Pancreas (tissue), 10 donors: ENCODE results near the gene RAP1GAP. TPM values are rescaled to one million over a fixed set of nuclear protein-coding genes. Genes with fewer than 3 reads are reported as not detected.

Experiments
- ATAC-seq, 4 donors: fragments of 200-7000 bp; cut with Tn5 transposase; one replicate each; pipeline versions ENCODE4 v1.8.0 to v1.9.1; 2020; ENCODE audit warnings: mild to moderate bottlenecking in 4 of 4, moderate library complexity in 4 of 4
- DNase-seq, 6 donors: peaks; one replicate each; pipeline ENCODE4 v3.0.0-alpha.2; 2020
- FAIRE-seq: peaks from 2 replicates; lab custom pipeline; 2012; peaks lifted over from hg19 to GRCh38; lab: Jason Lieb, UNC
- H3K27ac ChIP-seq, 4 donors: fragments of 200-600 bp; sonication (generic); 1 replicate in 3 of 4; 2 replicates in 1 of 4; pipeline versions ENCODE4 v1.5.0 to v1.8.0; 2020
- H3K27me3 ChIP-seq, 4 donors: fragments of 200-600 bp; one replicate each; pipeline ENCODE4 v1.8.0; 2021
- H3K36me3 ChIP-seq, 3 donors: fragments of 200-600 bp; sonication (generic) in 1 of 3; one replicate each; pipeline versions ENCODE4 v1.5.0 to v1.8.0; 2020 to 2021
- H3K4me1 ChIP-seq, 3 donors: fragments of 200-600 bp; one replicate each; pipeline ENCODE4 v1.8.0; 2021
- H3K4me3 ChIP-seq, 4 donors: fragments of 200-600 bp; sonication (generic) in 2 of 4; one replicate each; pipeline versions ENCODE4 v1.5.0 to v1.8.0; 2020 to 2021
- H3K9me3 ChIP-seq, 4 donors: fragments of 200-600 bp; one replicate each; pipeline ENCODE4 v1.8.0; 2021
- CTCF ChIP-seq, 4 donors: fragments of 200-600 bp; sonication (generic) in 3 of 4; IDR thresholded peaks; one replicate each; pipeline versions ENCODE4 v1.5.0 to v1.8.0; 2021; ENCODE audit warnings: antibody characterized with exemption in 4 of 4
- WGBS, 2 donors: extraction: QIAGEN DNeasy Blood & Tissue Kit; methylation state at CpG; one replicate each; pipeline ENCODE4 v1.1.7; 2013; 5-methylcytosine and 5-hydroxymethylcytosine counted together
- intact Hi-C, 3 donors: fragments of 100-400 bp; cut with DNase I; formaldehyde crosslinking; loops; one replicate each; pipeline versions ENCODE4 v1.11.1 to v1.14.2; 2022
- polyA plus RNA-seq, 2 donors: library from polyadenylated mRNA; stranded (reverse); fragments of 200-250 nt; gene quantifications; one replicate each; pipeline ENCODE4 v1.2.3, GENCODE V29; 2013
- total RNA-seq, 6 donors: library from RNA; stranded (reverse); fragmentation: NEBNext Ultra II Directional in 4 of 6; extraction: Animal tissue kit (Norgen Biotek cat#: 25700) in 4 of 6; gene quantifications; one replicate each; pipeline versions ENCODE4 v1.2.1 to v1.2.4, GENCODE V29; 2021 to 2023
- donor health status: healthy with polysubstance abuse.
- donor health status: DM: no; HTN: no; CAD: no; lungs with moderate emphysema.
- donor health status: DM: no; HTN: no; CAD: no.
- donor health status: control.
- donor health status: control.
- donor health status: Bipolar disorder and iron deficiency.
- donor health status: DM: yes; HTN: yes; CAD: no.
- donor health status: DM: no; HTN: no; CAD: no.
- donor health status: DM: no; HTN: no; CAD: no.
- donor health status: DM: yes; HTN: yes; CAD: no.

The RAP1GAP gene
- total and polyA plus RNA-seq, 8 donors = 53.4 to 100 (median 73.0) TPM

GRCh38 chr1:21612057-21612456 lies 57.1 kb downstream of the RAP1GAP start:
- 94 to 95% methylated on average over 13 of the region's 13 CpGs for WGBS, 2 donors
- no peak overlapping the region for H3K27ac ChIP-seq
- no peak for DNase-seq

GRCh38 chr1:21610989-21611785 lies 58.0 kb downstream of the RAP1GAP start:
- Histone ChIP-seq H3K9me3 (no peaks in the 10 kb centered on the region), H3K4me3 (no peak overlapping the region), H3K4me1 (peaks cover 4 to 8% (median 7%) of the 10 kb centered on the region in 3 donors), H3K27me3 (no peaks in the 10 kb centered on the region), H3K27ac (no peak overlapping the region), H3K36me3 (peaks cover 2 to 66% (median 25%) of the 10 kb centered on the region in 3 donors)
- no peak for TF ChIP-seq CTCF (IDR thresholded peaks at IDR 0.05)
- WGBS, 2 donors = 84 to 85% methylated on average over 21 of the region's 21 CpGs
- DNase-seq (no peak), FAIRE-seq (no peak), ATAC-seq (no peak)
- intact Hi-C loops = no loop called here

More at GRCh38 chr1:21612057-21612456, 57.1 kb downstream of the RAP1GAP start:
- no peak for TF ChIP-seq CTCF (IDR thresholded peaks at IDR 0.05)
- Histone ChIP-seq H3K4me3 (no peak overlapping the region), H3K27me3 (no peaks in the 10 kb centered on the region), H3K36me3 (peaks cover 2 to 58% (median 25%) of the 10 kb centered on the region in 3 donors), H3K4me1 (peaks cover 11 to 16% (median 13%) of the 10 kb centered on the region in 3 donors), H3K9me3 (no peaks in the 10 kb centered on the region)
- FAIRE-seq = no peak
- ATAC-seq = no peak
- intact Hi-C loops = no loop called here

GRCh38 chr1:21610027-21610426 lies 59.1 kb downstream of the RAP1GAP start:
- no peak for TF ChIP-seq CTCF (IDR thresholded peaks at IDR 0.05)
- intact Hi-C loops = no loop called here
- DNase-seq (no peak), ATAC-seq (no peak), FAIRE-seq (no peak)
- Histone ChIP-seq H3K4me3 (no peak overlapping the region), H3K27ac (no peak overlapping the region), H3K36me3 (peaks cover 2 to 78% (median 31%) of the 10 kb centered on the region in 3 donors), H3K27me3 (no peaks in the 10 kb centered on the region), H3K4me1 (no peaks in the 10 kb centered on the region), H3K9me3 (no peaks in the 10 kb centered on the region)
- WGBS, 2 donors = 88 to 90% methylated on average over 15 to 16 of the region's 16 CpGs

- Histone ChIP-seq H3K9me3 (no peaks in the 10 kb centered on the region), H3K27ac (no peak overlapping the region), H3K36me3 (peaks cover 2 to 71% (median 33%) of the 10 kb centered on the region in 3 donors), H3K27me3 (no peaks in the 10 kb centered on the region), H3K4me3 (no peak overlapping the region), H3K4me1 (no peaks in the 10 kb centered on the region)
- intact Hi-C loops = no loop called here
- TF ChIP-seq CTCF (IDR thresholded peaks at IDR 0.05) = no peak
- DNase-seq = no peak
- 64 to 69% methylated on average over 4 of the region's 4 CpGs for WGBS, 2 donors
- no peak for ATAC-seq
- FAIRE-seq = no peak
These were observed 60.4 kb downstream of the RAP1GAP start for GRCh38 chr1:21608798-21609197.
